ENCODE measurements around the gene RGS6.

- no peak for TF ChIP-seq EZH2phosphoT487 (IDR thresholded peaks at IDR 0.05; ENCODE audit: borderline replicate concordance, low read length)
- no peak for TF ChIP-seq CTCF (IDR thresholded peaks at IDR 0.05; ENCODE audit: low read depth, low read length, poor library complexity, severe bottlenecking)
Measured at GRCh38 chr14:72613975-72614319, 681.7 kb downstream of the RGS6 start.

Data from DOHH2 (cell line).